Measurements from ENCODE around the gene UXS1.

UXS1 gene

GRCh38 chr2:106129150-106129549 lies 65.0 kb downstream of the UXS1 start:
- DNase-seq, result no peak

DNA sequence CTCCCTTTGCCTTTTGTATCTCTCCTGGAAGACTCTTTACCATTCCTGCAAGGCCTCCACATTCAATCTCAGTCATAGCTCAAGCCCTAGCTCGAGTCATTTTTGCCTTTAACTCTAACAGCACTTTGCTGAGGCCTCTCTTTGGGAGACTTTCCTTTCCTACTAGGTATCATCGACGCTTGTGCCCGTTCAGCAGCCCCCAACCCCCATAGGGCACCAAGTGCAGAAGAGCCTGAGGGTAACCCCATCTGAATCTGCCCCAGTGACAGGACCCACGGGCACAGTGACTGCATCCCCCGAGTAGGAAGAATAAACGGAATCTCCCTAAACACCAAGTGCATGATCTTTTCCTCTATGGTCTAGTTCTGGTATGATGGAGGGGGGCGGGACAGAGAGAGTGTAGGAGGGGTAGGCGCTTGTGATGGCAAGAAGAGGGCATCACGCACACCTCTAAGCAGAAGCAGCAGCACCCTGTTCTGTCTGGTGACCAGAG lies 66.3 kb downstream of the UXS1 start:
- no peak for DNase-seq

DNA sequence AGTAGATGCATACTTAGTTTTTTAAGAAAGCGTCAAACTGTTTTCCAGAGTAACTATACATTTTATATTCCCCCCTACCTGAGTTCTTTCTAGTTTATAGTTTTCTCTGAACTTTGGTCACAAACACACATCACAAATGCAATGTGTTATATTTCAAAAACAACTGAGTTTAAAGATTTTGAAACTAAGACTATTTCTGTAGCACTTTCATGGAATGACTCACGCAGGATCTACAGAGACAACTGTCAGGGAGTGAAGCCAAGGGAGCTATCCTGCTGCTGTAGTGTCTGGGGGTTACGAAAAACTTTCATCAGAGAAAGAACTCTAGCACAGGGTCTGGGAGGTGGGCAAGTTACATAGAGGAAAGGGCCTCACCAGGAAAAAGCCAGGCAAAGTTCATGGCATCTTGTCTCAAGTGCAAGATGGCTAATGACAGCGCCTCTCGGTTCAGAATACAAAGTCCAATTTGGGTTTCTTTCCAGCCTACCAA lies 66.8 kb downstream of the UXS1 start:
- no peak for DNase-seq

- DNase-seq, result no peak
Observed at GRCh38 chr2:106126705-106127281, 67.3 kb downstream of the UXS1 start.

GRCh38 chr2:106126295-106126694 lies 67.8 kb downstream of the UXS1 start:
- DNase-seq, result no peak

DNA sequence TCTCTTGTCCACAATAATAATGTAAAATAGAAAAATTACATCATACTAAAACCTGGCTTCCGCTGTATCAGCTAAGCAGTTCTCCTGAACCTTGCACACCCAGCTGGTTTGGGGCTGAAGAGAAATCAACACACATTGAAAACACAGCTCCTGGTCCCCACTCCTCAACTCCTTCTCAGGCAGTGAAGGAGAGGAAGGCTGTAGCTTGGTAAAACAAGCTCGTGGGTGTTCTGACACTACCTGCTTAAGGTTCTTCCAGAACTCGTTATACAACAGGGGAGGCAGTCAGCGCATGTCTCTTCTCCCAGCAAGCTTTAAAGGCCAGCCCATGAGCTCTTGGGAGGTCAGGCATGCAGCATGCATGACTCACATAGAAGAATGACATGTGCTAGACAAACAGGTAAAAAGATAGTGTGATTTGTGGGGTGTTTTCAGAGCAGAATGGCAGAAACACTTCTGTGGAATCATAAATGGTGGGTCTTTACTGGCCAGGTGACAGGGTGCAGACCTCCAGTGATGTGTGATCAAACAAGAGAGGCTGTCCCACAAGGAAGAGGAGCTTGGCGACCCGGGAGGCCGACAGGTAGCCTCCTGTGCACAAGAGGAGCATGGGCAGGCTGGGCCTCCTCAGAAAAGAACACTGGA lies 69.1 kb downstream of the UXS1 start:
- no peak for DNase-seq

DNA sequence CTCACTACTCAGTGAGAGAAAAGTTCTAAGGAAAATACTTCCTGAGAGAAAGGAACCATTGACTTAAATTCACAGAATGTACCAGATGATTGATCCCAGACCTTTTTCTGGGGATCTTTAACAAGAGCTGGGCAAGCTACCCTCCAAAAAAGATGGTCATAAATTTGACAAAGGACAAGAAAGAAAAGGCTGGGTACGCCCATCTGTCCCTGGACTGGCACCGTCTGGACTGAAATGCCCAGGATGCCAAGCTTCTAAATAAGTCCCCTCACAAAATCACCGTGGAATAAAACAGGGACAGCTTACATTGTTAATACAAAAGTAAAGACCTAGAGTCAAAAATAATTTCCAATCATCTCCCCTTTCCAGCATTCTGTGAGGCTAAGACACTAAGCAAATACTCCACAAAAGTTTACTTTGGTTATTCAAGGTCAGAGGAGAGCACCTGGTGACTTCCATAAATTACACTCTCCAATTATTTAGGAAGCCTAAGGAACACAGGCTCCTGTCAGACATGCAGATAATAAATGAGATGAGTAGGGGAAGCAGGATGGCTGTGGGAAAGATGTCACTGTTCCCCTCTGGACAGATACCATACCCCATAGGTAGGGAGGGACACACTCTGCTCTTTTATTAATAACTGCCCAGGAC lies 69.9 kb downstream of the UXS1 start:
- no peak for DNase-seq

DNA sequence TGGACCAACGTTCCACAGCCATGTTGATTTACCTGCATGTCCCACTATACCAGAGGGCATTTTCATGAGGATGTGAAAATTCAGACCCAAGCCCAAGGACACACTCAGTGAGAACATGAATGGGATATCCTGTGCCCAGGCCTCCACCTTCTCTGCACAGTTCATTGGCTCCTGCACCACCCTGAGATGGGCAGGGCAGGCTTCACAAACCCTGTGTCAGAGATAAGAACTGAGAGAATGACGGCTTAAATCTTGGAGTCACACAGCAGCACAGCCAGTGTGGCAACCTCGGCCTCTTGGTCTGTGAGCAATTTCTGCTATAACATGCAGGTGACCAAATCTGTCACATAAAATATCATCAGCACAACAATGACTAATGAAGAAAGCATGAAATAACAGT lies 71.9 kb downstream of the UXS1 start:
- no peak for DNase-seq

DNA sequence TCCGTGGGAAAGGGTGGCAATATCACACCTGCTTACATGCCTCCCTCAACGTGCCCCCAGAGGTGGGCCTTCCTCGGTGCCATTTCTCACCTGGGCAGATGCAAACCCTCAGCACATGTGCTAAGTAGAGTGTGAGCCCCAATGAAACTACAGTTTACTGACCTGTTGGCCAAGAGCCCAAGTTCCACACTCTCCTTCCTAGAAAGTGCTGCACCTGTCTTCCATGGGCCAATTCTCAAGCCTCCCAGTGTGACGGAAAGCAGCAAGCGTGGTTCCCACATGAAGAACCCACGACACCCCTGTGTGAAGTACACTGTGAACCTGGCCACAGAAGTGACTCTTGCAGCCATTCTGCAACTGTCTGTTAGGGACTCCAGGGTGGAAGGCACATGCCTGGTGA lies 73.7 kb downstream of the UXS1 start:
- no peak for DNase-seq

DNA sequence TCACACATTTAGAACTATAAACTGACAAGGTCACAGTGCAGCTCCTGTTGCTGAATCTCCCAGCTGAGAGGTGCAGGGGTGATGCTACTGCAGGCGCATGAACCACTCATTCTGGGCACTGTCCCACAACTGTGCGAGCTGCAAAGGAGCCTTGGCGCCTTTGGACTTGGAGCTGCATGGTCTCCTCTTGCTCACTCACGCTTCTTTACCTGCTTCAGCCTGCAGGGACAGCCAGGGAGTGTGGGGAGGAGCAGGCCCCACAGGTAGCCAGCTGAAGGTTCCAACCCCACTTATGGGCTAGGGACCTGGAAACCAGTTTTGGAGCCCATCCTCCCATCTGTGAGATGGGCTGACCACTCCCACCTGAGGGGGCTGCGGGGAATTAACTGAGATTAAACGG lies 75.0 kb downstream of the UXS1 start:
- DNase-seq, result no peak

DNA sequence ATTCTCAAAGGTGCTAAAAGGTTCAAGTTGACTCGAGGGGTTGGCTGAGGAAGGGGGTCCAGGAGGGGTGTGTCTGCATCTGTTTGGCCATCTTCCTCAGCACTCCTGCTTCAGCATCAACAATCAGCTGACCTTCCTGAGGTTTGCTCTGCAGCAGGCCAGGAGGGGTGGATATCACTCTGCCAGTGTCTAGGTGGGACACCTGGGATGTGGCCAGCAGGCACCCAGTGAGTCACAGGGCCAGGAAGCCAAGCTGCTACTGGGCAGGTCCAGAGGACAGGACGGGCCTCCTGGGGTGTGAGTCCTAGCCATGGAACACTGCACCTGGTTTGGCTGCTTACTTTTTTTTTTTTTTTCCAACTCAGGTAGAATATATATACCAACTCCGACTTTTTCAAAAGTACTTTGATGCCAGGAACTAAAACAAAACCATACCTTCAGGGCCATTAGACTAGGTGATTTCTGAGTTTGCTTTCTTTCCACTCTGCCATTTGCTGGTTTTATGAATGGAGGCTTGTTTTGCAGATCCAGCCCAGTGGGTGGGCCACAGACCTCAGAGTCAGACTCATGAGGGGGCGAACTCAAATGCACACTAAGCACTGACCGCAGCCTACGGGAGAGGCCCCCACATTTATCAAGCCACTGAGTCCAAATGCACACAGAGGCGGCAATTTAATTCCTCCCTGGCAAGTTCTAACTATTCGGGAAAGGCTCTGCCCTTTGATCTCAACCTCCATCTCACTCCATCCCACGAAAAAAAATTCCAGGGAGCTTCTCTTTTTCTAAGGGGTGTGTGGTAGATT lies 76.0 kb downstream of the UXS1 start:
- DNase-seq, result no peak

DNA sequence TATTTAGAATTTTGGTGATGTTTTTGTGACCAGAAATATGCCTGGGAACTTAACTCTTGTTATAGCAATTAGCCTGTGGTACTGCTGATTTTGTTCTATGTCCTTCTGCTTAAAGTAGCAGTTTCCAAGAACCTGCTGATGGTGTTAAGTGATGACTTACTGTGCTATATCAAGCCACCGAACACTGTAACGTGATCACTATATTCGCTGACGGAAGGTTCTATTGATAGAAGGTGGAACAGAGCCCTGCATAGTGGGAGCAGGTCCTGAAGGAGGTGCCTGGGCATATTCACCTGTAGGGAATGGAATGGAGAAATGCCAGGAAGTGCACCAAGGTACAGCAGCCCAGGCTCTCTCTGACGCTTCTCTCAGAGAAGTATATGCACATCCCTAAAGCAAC lies 76.8 kb downstream of the UXS1 start:
- DNase-seq, result no peak

DNA sequence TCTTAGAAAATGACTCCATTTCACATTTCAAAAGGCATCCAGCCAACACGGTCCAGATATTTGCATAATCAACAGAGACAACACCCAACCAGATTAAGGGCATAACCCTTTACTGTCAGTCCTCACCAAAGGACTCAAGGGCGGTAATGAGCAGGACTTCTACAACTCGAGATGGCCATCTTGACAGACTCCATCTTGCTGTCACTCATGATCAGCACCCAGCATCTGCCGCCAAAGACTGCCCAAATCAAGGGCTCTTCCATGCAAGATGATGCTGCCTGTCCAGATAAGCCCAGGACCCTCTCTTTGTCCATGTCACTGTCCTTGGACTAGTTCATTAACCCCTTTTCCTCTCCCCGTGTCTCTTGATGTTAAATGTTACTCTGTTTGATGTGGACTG lies 77.9 kb downstream of the UXS1 start:
- no peak for DNase-seq

- DNase-seq, result no peak
Observed at GRCh38 chr2:106115665-106116064, 78.4 kb downstream of the UXS1 start.

- no peak for DNase-seq
Observed at GRCh38 chr2:106115250-106115649, 78.9 kb downstream of the UXS1 start.

GRCh38 chr2:106114166-106114565 lies 79.9 kb downstream of the UXS1 start:
- DNase-seq, result no peak

GRCh38 chr2:106113361-106113966 lies 80.6 kb downstream of the UXS1 start:
- DNase-seq, result no peak

GRCh38 chr2:106111882-106112571 lies 82.1 kb downstream of the UXS1 start:
- DNase-seq, result no peak

- no peak for DNase-seq
Observed at GRCh38 chr2:106109675-106110424, 84.3 kb downstream of the UXS1 start.

DNA sequence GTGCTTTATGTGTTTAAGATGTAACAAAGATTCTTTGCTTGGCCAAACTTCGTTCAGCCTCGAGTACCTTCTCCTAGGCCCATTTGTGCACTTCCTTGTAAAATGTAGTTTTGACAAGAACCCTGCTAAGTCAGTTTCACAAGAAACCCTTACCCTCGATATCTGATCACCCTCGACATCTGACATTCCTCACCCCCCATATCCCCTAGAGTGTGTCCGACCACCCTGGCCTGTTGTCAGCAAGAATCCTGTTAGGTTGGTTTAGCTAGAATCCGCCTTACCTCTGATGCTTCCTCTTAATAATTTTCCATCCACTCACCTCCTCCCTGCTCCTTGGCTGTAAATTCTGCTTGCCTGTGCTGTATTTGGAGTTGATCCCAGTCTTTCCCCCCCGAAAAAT lies 85.3 kb downstream of the UXS1 start:
- DNase-seq, result no peak

DNA sequence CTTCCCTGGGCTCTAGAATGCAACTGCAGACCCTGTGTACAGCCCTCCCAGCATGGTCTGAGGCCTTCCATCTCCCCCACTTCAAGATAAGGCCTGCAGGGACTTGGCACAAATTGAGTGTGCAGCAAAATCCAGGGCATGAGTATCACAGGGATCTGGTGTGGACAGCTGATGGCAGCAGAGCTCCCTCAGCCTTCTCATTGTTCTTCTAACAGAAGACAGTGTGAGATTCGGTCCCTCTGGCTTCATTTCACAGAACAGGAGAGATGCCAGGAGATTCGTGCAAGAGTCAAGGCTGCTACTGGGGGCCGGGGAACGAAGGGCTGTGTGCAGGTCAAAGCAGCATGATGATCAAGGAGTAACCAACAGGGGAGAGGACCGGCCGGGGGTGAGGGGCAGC lies 85.8 kb downstream of the UXS1 start:
- no peak for DNase-seq

Data from NCI-H1930 (cell line).